BLaER1 (cell line): ENCODE measurements around the gene FAM50A.

Source experiments
- H3K27ac ChIP-seq: shearing (Covaris generic); formaldehyde crosslinking; 2 replicates; pipeline ENCODE4 v1.8.1; 2022
- H3K27me3 ChIP-seq: shearing (Covaris generic); formaldehyde crosslinking; 2 replicates; pipeline ENCODE4 v1.8.1; 2022
- H3K36me3 ChIP-seq: shearing (Covaris generic); formaldehyde crosslinking; 2 replicates; pipeline ENCODE4 v1.8.1; 2022
- H3K4me1 ChIP-seq: shearing (Covaris generic); formaldehyde crosslinking; 2 replicates; pipeline ENCODE4 v1.8.1; 2022
- H3K4me2 ChIP-seq: shearing (Covaris generic); formaldehyde crosslinking; 2 replicates; pipeline ENCODE4 v1.8.1; 2022
- H3K4me3 ChIP-seq: shearing (Covaris generic); formaldehyde crosslinking; 2 replicates; pipeline ENCODE4 v1.8.1; 2022
- H3K9ac ChIP-seq: shearing (Covaris generic); formaldehyde crosslinking; 2 replicates; pipeline ENCODE4 v1.8.1; 2022
- H3K9me3 ChIP-seq: shearing (Covaris generic); formaldehyde crosslinking; 2 replicates; pipeline ENCODE4 v1.8.1; 2022
- H4K20me1 ChIP-seq: shearing (Covaris generic); formaldehyde crosslinking; 2 replicates; pipeline ENCODE4 v1.8.1; 2022
- Cebpa-rat ChIP-seq: shearing (Covaris generic); IDR thresholded peaks from 2 replicates; pipeline ENCODE4 v1.8.1; 2022

Gene FAM50A

DNA sequence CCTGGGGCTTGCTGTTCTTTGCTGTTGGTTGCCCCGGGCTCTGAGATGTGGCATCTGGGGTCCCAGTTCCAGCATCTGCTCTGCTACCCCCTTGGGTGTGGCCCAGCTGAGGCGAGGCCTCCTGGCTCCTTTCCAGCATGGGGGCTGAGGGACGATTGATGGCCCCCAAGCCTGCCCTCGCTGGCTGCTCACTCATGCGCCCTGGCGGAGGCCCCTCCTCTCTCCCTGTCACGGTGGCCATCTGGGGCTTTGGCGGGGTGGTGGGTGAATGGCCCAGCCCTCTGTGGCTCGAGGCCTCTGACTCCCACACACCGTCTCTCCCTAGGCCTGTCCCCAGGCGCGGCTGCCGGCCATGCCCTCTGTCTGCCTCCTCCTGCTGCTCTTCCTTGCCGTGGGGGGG, 15.9 kb downstream of the FAM50A start:
- Histone ChIP-seq H3K4me1 (peaks cover 16% of the 10 kb centered on the region), H3K4me2 (peak overlapping the region; percentile 87), H3K9me3 (0 out of 2 replicates have a peak, but pooled peaks cover 13% of the 10 kb centered on the region), H3K27me3 (peaks cover 5% of the 10 kb centered on the region; the same call in 1 of the 2 replicates), H4K20me1 (peaks cover 57% of the 10 kb centered on the region), H3K9ac (peak overlapping the region; percentile 68), H3K27ac (0 out of 2 replicates have a peak overlapping the region, but pooled peaks have one; percentile 26), H3K36me3 (peaks cover 46% of the 10 kb centered on the region), H3K4me3 (peak overlapping the region; percentile 79)
- TF ChIP-seq Cebpa-rat: no peak

DNA sequence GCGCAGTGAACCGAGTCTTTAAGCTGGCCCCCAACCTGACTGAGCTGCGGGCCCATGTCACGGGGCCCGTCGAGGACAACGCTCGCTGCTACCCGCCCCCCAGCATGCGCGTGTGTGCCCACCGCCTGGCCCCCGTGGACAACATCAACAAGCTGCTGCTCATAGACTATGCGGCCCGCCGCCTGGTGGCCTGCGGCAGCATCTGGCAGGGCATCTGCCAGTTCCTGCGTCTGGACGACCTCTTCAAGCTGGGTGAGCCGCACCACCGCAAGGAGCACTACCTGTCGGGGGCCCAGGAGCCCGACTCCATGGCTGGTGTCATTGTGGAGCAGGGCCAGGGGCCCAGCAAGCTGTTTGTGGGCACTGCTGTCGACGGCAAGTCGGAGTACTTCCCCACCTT, 16.4 kb downstream of the FAM50A start:
- Histone ChIP-seq H3K27me3 (peaks cover 5% of the 10 kb centered on the region; the same call in 1 of the 2 replicates), H3K4me3 (peak overlapping the region; percentile 79), H3K9ac (peak overlapping the region; percentile 68), H3K4me2 (peak overlapping the region; percentile 87), H3K27ac (no peak overlapping the region), H3K9me3 (0 out of 2 replicates have a peak, but pooled peaks cover 13% of the 10 kb centered on the region), H4K20me1 (peaks cover 62% of the 10 kb centered on the region), H3K4me1 (peaks cover 16% of the 10 kb centered on the region), H3K36me3 (peaks cover 50% of the 10 kb centered on the region)
- TF ChIP-seq Cebpa-rat: no peak

DNA sequence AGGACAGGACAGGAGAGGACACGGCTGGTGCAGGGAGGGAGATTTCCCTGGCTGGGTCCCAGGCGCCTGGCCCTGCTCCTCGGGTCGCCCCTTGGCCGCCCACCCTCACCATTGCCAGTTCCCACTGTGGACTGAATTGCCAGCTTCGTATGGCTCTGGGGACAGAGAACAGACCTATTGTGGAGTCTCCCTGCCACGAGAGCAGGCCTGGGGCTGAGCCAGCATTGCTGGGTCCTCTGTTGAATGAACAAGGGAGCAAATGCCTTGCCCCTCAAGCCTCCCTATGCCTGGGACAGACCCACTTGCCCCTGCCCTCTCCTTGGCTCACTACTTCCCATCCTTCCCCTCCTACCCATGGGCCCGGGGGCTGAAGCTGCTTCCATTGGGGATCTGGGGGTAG, 18.5 kb downstream of the FAM50A start:
- H3K27ac ChIP-seq: no peak overlapping the region
- peaks cover 16% of the 10 kb centered on the region for H3K4me1 ChIP-seq
- no peak overlapping the region for H3K9ac ChIP-seq
- peaks cover 65% of the 10 kb centered on the region for H4K20me1 ChIP-seq
- peaks cover 5% of the 10 kb centered on the region; the same call in 1 of the 2 replicates for H3K27me3 ChIP-seq
- H3K9me3 ChIP-seq: peaks cover 25% of the 10 kb centered on the region
- peaks cover 69% of the 10 kb centered on the region for H3K36me3 ChIP-seq
- no peak for TF ChIP-seq Cebpa-rat
- no peak overlapping the region for H3K4me2 ChIP-seq
- no peak overlapping the region for H3K4me3 ChIP-seq

DNA sequence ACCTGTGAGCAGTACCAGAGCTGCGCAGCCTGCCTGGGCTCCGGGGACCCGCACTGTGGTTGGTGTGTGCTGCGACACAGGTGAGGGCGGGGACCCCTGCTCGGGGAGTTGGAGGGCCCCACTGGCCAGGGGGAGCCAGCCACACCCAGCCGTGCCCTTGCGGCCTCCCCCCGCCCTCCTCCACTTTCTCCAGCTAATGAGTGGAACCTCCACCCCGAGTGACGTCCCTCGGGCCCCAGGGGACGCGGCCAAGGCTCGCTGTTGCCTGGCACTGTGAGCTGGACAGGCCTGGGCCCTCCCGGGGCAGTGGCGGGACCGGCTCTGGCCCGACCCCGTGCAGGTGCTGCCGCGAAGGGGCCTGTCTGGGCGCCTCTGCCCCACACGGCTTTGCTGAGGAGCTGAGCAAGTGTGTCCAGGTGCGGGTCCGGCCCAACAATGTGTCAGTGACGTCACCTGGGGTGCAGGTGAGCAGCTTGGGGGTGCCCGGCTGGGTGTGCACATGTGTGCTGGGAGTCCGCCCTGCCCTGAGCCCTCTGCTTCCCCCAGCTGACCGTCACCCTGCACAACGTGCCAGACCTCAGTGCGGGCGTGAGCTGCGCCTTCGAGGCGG, 19.8 kb downstream of the FAM50A start:
- peaks cover 65% of the 10 kb centered on the region for H4K20me1 ChIP-seq
- H3K4me2 ChIP-seq: no peak overlapping the region
- H3K36me3 ChIP-seq: peaks cover 82% of the 10 kb centered on the region
- H3K9ac ChIP-seq: no peak overlapping the region
- no peak for TF ChIP-seq Cebpa-rat
- no peak overlapping the region for H3K4me3 ChIP-seq
- H3K4me1 ChIP-seq: peaks cover 16% of the 10 kb centered on the region
- H3K27ac ChIP-seq: no peak overlapping the region
- peaks cover 5% of the 10 kb centered on the region; the same call in 1 of the 2 replicates for H3K27me3 ChIP-seq
- peaks cover 26% of the 10 kb centered on the region for H3K9me3 ChIP-seq

DNA sequence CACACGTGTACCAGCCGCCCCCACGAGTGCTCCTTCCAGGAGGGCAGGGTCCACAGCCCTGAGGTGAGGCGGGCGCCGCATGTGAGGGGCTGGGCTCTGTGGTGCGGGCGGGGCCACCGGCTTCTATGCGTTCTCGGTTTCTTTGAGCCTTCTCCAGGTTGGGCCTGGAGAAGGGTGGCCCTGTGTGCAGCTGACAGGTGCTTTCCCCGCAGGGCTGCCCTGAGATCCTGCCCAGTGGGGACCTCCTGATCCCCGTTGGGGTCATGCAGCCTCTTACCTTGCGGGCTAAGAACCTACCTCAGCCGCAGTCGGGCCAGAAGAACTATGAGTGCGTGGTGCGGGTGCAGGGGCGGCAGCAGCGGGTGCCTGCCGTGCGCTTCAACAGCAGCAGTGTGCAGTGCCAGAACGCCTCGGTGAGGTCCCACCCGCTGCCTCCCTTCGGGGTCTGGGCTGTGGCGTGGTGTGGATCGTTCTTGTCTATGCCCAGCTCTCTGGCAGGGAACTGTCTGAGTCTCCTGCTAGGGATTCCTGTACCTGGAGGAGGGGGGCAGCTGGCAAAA, 20.9 kb downstream of the FAM50A start:
- H3K9me3 ChIP-seq: peaks cover 31% of the 10 kb centered on the region
- no peak overlapping the region for H3K4me2 ChIP-seq
- TF ChIP-seq Cebpa-rat: no peak
- peaks cover 59% of the 10 kb centered on the region for H4K20me1 ChIP-seq
- H3K36me3 ChIP-seq: peaks cover 94% of the 10 kb centered on the region
- H3K27ac ChIP-seq: no peak overlapping the region
- H3K4me1 ChIP-seq: peaks cover 9% of the 10 kb centered on the region
- H3K27me3 ChIP-seq: peaks cover 5% of the 10 kb centered on the region; the same call in 1 of the 2 replicates
- H3K9ac ChIP-seq: no peak overlapping the region
- no peak overlapping the region for H3K4me3 ChIP-seq

DNA sequence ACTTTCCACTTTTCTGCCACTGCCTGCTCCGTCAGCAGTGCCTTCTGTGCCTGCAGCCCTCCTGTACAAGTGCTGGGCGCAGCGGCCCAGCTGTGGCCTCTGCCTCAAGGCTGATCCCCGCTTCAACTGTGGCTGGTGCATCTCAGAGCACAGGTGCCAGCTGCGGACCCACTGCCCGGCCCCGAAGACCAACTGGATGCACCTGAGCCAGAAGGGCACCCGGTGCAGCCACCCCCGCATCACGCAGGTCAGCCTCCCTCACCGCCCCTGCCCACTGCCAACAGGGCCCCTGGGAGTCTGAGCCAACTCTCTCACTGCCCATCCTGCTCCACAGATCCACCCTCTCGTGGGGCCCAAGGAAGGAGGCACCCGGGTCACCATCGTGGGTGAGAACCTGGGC, 21.7 kb downstream of the FAM50A start:
- peaks cover 52% of the 10 kb centered on the region for H4K20me1 ChIP-seq
- peaks cover 96% of the 10 kb centered on the region for H3K36me3 ChIP-seq
- H3K4me1 ChIP-seq: peaks cover 1% of the 10 kb centered on the region; the same call in 1 of the 2 replicates
- H3K4me3 ChIP-seq: no peak overlapping the region
- H3K9ac ChIP-seq: no peak overlapping the region
- H3K9me3 ChIP-seq: peaks cover 36% of the 10 kb centered on the region
- no peak overlapping the region for H3K27ac ChIP-seq
- peaks cover 5% of the 10 kb centered on the region; the same call in 1 of the 2 replicates for H3K27me3 ChIP-seq
- no peak overlapping the region for H3K4me2 ChIP-seq
- TF ChIP-seq Cebpa-rat: no peak

DNA sequence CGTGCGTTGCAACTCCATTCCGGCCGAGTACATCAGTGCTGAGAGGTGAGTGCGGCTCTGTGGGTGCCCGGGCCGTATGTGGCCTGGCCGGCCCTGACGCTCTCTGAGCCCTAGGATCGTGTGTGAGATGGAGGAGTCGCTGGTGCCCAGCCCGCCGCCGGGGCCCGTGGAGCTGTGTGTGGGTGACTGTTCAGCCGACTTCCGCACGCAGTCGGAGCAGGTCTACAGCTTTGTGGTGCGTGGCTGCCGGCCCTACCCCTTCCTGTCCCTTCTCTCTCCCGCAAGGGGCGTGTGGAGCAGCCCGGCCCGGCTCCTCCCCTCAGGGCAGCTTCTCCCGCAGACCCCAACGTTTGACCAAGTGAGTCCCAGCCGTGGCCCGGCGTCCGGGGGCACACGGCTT, 22.1 kb downstream of the FAM50A start:
- Histone ChIP-seq H3K4me3 (no peak overlapping the region), H3K27ac (no peak overlapping the region), H3K9ac (no peak overlapping the region), H4K20me1 (peaks cover 48% of the 10 kb centered on the region), H3K4me1 (no peaks in the 10 kb centered on the region), H3K4me2 (no peak overlapping the region), H3K36me3 (peaks cover 96% of the 10 kb centered on the region), H3K27me3 (peaks cover 5% of the 10 kb centered on the region; the same call in 1 of the 2 replicates), H3K9me3 (peaks cover 36% of the 10 kb centered on the region)
- TF ChIP-seq Cebpa-rat: no peak

DNA sequence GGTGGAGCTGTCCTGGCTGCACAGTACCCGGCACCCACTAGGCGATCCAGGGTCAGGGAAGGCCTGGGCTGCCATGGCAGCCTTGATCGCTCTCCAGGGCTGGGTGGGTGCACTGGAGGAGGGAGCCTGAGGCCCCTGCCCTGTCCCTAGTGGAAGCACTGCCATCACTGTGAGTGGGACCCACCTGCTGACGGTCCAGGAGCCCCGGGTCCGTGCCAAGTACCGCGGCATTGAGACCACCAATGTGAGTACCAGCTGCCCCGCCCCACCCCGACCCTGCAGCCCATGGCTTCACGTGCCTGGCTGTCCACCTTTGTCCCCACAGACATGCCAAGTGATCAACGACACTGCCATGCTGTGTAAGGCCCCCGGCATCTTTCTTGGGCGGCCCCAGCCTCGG, 23.0 kb downstream of the FAM50A start:
- H3K4me3 ChIP-seq: no peak overlapping the region
- peaks cover 39% of the 10 kb centered on the region for H4K20me1 ChIP-seq
- H3K27me3 ChIP-seq: no peaks in the 10 kb centered on the region
- no peaks in the 10 kb centered on the region for H3K4me1 ChIP-seq
- H3K36me3 ChIP-seq: peaks cover 96% of the 10 kb centered on the region
- TF ChIP-seq Cebpa-rat: no peak
- H3K4me2 ChIP-seq: no peak overlapping the region
- H3K27ac ChIP-seq: no peak overlapping the region
- peaks cover 36% of the 10 kb centered on the region for H3K9me3 ChIP-seq
- no peak overlapping the region for H3K9ac ChIP-seq

DNA sequence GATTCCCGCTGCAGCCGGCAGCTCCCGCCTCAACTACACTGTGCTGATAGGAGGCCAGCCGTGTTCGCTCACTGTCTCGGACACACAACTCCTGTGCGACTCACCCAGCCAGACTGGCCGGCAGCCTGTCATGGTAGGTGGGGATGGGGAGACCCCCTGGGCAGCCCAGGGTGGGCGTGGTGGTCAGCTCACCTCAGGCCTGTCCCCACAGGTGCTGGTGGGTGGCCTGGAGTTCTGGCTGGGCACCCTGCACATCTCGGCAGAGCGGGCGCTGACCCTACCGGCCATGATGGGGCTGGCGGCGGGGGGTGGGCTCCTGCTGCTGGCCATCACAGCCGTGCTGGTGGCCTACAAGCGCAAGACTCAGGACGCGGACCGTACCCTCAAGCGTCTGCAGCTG, 23.6 kb downstream of the FAM50A start:
- H3K9me3 ChIP-seq: peaks cover 36% of the 10 kb centered on the region
- H3K27me3 ChIP-seq: no peaks in the 10 kb centered on the region
- no peak overlapping the region for H3K9ac ChIP-seq
- peaks cover 96% of the 10 kb centered on the region for H3K36me3 ChIP-seq
- H3K27ac ChIP-seq: no peak overlapping the region
- H3K4me3 ChIP-seq: no peak overlapping the region
- no peak for TF ChIP-seq Cebpa-rat
- no peaks in the 10 kb centered on the region for H3K4me1 ChIP-seq
- no peak overlapping the region for H3K4me2 ChIP-seq
- peaks cover 32% of the 10 kb centered on the region for H4K20me1 ChIP-seq

DNA sequence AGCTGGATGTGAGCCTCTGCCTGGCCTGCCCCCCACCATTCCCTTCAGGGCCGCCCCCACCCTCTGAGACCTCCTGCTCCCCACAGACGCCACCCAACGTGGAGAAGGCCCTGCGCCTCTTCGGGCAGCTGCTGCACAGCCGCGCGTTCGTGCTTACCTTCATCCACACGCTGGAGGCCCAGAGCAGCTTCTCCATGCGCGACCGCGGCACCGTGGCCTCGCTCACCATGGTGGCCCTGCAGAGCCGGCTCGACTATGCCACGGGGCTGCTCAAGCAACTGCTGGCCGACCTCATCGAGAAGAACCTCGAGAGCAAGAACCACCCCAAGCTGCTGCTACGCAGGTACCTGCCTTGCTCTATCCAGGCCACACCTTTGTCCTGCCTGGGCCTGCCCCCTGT, 24.3 kb downstream of the FAM50A start:
- Histone ChIP-seq H4K20me1 (peaks cover 30% of the 10 kb centered on the region; the same call in 1 of the 2 replicates), H3K9me3 (peaks cover 36% of the 10 kb centered on the region), H3K4me2 (no peak overlapping the region), H3K4me1 (no peaks in the 10 kb centered on the region), H3K27me3 (no peaks in the 10 kb centered on the region), H3K36me3 (peaks cover 95% of the 10 kb centered on the region), H3K9ac (no peak overlapping the region), H3K4me3 (no peak overlapping the region), H3K27ac (no peak overlapping the region)
- TF ChIP-seq Cebpa-rat: no peak
